Gastroesophageal sphincter (tissue), 3 donors: ENCODE data around the gene GPAT3.
"Not testable (repeated sequence)": the region's sequence is repeated elsewhere in the genome, so short reads cannot be mapped to it uniquely, and the experiment has no call there.

Source experiments
- CTCF ChIP-seq, 4 experiments: fragments of 200-600 bp in 2 of 4; fragments of 450-650 bp in 2 of 4; sonication (generic) in 1 of 4; IDR thresholded peaks; one replicate each; pipeline ENCODE4 v1.5.1; 2017 to 2019; ENCODE audit warnings: antibody characterized with exemption in 4 of 4, mild to moderate bottlenecking in 2 of 4, moderate library complexity in 2 of 4
- EP300 ChIP-seq: sonication (generic); formaldehyde crosslinking; IDR thresholded peaks from one replicate; pipeline ENCODE4 v1.6.1; 2017; ENCODE audit warnings: antibody characterized with exemption, mild to moderate bottlenecking
- POLR2A ChIP-seq, 2 donors: fragments of 450-650 bp; IDR thresholded peaks; one replicate each; pipeline ENCODE4 v1.6.1; 2017; ENCODE audit warnings: antibody characterized with exemption in 2 of 2, mild to moderate bottlenecking in 2 of 2, moderate library complexity in 1 of 2
- POLR2AphosphoS5 ChIP-seq: sonication (generic); formaldehyde crosslinking; IDR thresholded peaks from one replicate; pipeline ENCODE4 v1.6.1; 2017; ENCODE audit warnings: antibody characterized with exemption

GRCh38 chr4:83501671-83502070, 34.2 kb upstream of the GPAT3 start:
- not testable (repeated sequence) for TF ChIP-seq CTCF (IDR thresholded peaks at IDR 0.05); POLR2A (IDR thresholded peaks at IDR 0.05); EP300; POLR2AphosphoS5
